Head of caudate nucleus (tissue), 42 donors: ENCODE measurements around the gene ZNF3.

ENCODE experiments used
- DNase-seq, 42 donors: peaks; one replicate each; pipeline versions ENCODE4 v3.0.0 to v3.0.0-alpha.2; 2020 to 2021; ENCODE audit warnings: mixed read lengths in 7 of 42
- intact Hi-C: fragments of 100-400 bp; cut with DNase I; formaldehyde crosslinking; loops from one replicate; pipeline ENCODE4 v1.15.0; 2022

Gene ZNF3

GRCh38 chr7:100111914-100112313, 30.4 kb upstream of the ZNF3 start:
- intact Hi-C loops, result no loop called here
- DNase-seq, result no peak

- intact Hi-C loops, result no loop called here
- no peak for DNase-seq
Observed at GRCh38 chr7:100111156-100111555, 29.6 kb upstream of the ZNF3 start.

DNA sequence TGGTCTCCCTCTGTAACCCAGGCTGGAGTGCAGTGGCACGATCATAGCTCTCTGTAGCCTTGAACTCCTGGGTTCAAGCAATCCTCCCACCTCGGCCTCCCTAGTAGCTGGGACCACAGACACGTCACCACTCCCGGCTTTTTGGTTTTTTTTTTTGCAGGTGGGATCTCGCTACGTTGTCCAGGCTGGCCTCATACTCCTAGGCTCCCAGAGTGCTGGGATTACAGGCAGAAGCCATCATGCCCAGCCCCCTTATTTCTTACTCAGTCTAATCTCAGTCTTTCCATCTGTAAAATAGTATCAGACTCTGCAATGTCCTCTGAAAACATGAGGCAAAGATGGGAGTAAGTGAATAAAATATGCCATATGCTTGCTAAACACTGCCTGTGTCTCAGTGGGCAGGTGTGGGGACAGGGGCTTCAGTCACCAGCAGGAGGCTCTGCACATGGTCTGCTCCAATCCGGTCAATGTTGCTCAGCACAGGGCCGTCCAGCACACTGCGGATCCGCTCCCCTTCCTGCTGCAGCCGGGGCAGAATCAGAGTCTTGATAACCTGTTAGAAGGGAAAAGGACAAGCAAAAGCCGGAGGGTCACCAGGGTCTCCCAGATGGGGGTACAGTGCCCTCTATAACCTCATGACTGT, 28.1 kb upstream of the ZNF3 start:
- DNase-seq, result no peak
- intact Hi-C loops, result no loop called here

DNA sequence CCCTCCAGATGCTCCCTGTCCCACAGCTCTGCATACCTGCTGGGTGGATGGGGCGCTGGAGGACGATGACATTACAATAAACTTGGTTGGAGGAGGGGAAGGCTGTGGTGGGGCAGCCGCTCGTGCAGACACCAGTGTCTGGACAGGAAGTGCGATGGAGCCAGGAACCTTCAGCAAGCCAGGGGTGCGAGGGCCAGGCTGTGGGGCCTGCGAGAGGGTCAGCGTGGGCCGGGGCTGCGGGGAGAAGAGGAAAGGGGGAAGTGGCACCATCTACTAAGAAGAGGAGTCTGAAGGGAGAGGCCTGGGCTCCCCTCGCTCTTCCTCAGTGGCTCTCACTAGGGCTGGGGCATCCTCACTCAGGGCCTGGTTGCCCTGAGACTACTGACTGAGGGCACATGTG, 26.4 kb upstream of the ZNF3 start:
- intact Hi-C loops, result no loop called here
- DNase-seq, result no peak

- DNase-seq, result peak in 1 of 42 donors; percentile 47
- intact Hi-C loops, result no loop called here
Observed at GRCh38 chr7:100107125-100107737, 25.7 kb upstream of the ZNF3 start.

DNA sequence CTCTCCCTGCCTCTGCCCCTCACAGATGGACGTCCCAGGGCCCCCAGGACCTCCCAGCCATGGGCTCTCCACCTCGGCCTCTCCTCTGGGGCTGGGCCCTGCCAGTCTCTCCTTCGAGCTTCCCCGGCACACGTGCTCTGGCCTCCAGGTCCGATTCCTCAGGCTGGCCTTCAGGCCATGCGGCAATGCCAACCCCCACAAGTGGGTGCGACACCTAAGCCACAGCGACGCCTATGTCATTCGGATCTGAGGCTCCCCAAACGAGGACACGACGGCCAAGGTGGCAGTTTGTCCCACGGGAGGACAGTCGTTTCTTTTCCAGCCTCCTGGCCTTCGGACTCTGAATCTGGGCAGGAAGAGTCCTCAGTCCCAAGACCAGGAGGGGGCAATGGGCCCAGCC, 25.1 kb upstream of the ZNF3 start:
- intact Hi-C loops, result no loop called here
- DNase-seq, result no peak

DNA sequence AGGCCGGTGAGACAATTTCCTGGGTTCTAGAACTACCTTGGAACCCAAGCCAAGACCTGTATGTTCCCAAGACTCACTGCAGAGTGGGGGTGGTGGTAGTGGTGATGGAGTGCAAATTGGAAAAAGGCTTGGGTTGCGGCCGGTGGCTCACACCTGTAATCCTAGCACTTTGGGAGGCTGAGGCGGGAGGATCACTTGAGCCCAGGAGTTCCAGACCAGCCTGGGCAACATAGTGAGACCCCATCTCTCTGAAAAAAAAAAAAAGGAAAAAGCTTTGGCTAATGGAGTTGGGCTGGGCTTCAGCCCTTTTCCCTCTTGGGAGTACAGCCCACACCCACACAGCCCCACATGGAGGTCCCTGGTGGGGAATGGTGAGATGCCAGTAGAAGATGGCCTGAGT, 24.0 kb upstream of the ZNF3 start:
- intact Hi-C loops, result no loop called here
- no peak for DNase-seq

GRCh38 chr7:100102950-100103840, 21.7 kb upstream of the ZNF3 start:
- DNase-seq, result no peak
- intact Hi-C loops, result no loop called here

DNA sequence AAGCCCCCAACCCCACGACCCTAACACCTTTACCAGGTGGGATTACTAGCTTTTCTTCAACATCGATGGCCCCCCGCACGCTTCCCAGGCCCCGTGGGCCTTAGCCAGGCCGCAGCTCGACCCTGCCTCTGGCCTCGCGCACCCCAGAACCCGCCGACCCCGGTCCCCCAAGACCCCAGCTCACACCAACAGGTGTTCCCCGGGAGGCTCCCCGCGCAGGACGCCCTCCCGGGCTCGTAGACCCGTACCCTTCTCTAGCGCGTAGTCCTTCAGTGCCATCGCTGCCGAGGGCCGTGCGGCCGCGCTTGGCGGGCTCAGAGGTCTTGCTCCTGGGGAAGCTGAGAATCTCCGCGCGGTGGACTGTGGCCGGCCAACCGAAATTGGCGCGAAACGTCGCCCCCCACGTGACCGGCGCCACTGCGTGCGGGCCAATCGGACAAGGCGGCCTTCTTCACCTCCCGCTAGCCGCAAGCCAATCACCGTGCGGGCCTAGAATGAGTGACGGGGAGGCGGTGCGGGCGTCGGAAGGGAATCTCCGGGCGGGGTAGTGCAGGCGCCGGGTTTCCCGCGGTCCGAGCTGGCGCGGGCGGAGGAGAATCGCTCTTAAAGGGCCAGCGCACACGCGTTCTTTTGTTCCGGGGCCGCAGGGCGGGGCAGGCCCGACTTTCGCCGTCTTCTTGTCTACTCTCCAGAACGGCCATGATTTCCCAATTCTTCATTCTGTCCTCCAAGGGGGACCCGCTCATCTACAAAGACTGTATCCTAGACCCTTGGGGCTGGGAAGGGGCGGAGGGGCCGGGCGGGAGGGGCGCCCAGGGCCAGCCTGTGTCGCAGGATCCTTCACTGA, 19.7 kb upstream of the ZNF3 start, which contains the start of the genes AP4M1 and MCM7:
Gene AP4M1, plus strand, starts transcription at position 628 of the 847 bp plus-strand sequence. Its CDS starts 72 bp downstream, at position 700.
Gene MCM7, minus strand, starts transcription at position 382 of the 847 bp plus-strand sequence. Its CDS starts 103 bp downstream, at position 279.
- intact Hi-C loops, result no loop called here
- peak; percentile 97 to 100 (median 100) for DNase-seq

GRCh38 chr7:100100420-100101015, 19.0 kb upstream of the ZNF3 start:
- peak; percentile 71 to 95 (median 90) for DNase-seq
- intact Hi-C loops, result no loop called here

- no peak for DNase-seq
- intact Hi-C loops, result no loop called here
Observed at GRCh38 chr7:100099452-100099851, 17.9 kb upstream of the ZNF3 start.

GRCh38 chr7:100098913-100099312, 17.4 kb upstream of the ZNF3 start:
- intact Hi-C loops, result no loop called here
- no peak for DNase-seq

GRCh38 chr7:100095704-100096103, 14.2 kb upstream of the ZNF3 start:
- no peak for DNase-seq
- intact Hi-C loops, result no loop called here

GRCh38 chr7:100095289-100095688, 13.8 kb upstream of the ZNF3 start:
- DNase-seq, result no peak
- intact Hi-C loops, result no loop called here

- DNase-seq, result no peak
- intact Hi-C loops, result no loop called here
Observed at GRCh38 chr7:100093925-100094486, 12.5 kb upstream of the ZNF3 start.

GRCh38 chr7:100093498-100093897, 12.0 kb upstream of the ZNF3 start:
- no peak for DNase-seq
- intact Hi-C loops, result no loop called here

DNA sequence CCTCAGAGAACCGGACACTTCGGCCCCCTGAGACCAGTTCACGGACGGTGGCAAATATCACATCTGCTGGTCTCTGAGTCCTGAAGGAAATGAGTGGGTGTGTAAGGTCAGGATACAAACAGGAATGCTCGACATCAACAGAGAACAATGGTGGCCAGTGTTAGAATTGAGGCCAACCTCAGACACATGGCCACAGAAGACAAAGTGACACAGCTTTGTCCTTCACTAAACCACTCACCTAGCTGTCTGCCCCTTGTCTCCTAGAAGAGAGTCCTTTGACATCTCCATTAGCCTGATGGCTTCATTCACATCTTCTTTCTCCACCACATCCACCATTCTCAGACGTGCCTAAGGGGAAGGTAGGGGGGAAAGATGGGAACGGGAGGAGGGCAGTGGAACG, 11.5 kb upstream of the ZNF3 start:
- intact Hi-C loops, result no loop called here
- DNase-seq, result no peak

DNA sequence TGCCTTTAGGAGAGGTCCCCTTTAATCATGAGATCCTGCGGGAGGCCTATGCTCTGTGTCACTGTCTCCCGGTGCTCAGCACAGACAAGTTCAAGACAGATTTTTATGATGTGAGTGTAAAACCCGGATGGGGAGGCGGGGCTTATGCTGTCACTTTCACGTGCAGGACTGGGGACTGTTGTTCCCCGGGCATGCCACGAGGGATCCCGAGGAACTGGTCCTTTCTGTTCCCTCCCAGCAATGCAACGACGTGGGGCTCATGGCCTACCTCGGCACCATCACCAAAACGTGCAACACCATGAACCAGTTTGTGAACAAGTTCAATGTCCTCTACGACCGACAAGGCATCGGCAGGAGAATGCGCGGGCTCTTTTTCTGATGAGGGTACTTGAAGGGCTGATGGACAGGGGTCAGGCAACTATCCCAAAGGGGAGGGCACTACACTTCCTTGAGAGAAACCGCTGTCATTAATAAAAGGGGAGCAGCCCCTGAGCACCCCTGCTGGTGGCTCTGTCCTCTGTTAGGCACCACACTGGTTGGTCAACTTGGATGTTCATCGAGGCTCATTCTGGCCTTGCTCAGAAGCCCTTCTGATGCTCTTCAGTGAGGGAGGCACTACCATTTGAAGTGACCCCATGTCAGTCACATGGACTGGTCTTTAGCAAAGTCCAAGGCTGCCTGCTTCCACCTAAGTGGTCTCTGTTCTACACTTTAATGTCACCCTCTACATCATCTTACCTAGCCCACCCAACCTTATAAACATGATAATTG, 10.1 kb upstream of the ZNF3 start:
- DNase-seq, result no peak
- intact Hi-C loops, result no loop called here
